SK-N-SH treated with all-trans-retinoic acid at 6 μM for 48 hours (cell line): ENCODE results near the gene PLOD2.

ENCODE experiments used
- ATAC-seq: fragments of 200-7000 bp; cut with Tn5 transposase; 3 replicates; pipeline ENCODE4 v1.9.1; 2020; ENCODE audit warnings: mild to moderate bottlenecking, moderate library complexity
- ARNTL ChIP-seq: fragments of 450-650 bp; formaldehyde crosslinking; IDR thresholded peaks from 2 replicates; pipeline ENCODE4 v1.5.0; 2020; ENCODE audit warnings: low read depth, mild to moderate bottlenecking, moderate library complexity, borderline replicate concordance
- BACH2 ChIP-seq: fragments of 250-450 bp; sonication (Bioruptor Pico); IDR thresholded peaks from 2 replicates; pipeline ENCODE4 v1.9.0; 2021; ENCODE audit warnings: mild to moderate bottlenecking, borderline replicate concordance
- CREB5 ChIP-seq: fragments of 250-450 bp; sonication (Bioruptor Pico); IDR thresholded peaks from 2 replicates; pipeline ENCODE4 v1.5.1; 2020; ENCODE audit warnings: low read depth, mild to moderate bottlenecking, moderate library complexity
- CSDC2 ChIP-seq: fragments of 250-450 bp; sonication (Bioruptor Pico); IDR thresholded peaks from 2 replicates; pipeline ENCODE4 v1.5.0; 2020; ENCODE audit warnings: mild to moderate bottlenecking, moderate library complexity
- ESRRG ChIP-seq: fragments of 250-450 bp; sonication (Bioruptor Pico); IDR thresholded peaks from 2 replicates; pipeline ENCODE4 v1.6.1; 2021; ENCODE audit warnings: mild to moderate bottlenecking
- GLIS3 ChIP-seq: fragments of 250-450 bp; sonication (Bioruptor Pico); IDR thresholded peaks from 2 replicates; pipeline ENCODE4 v1.5.0; 2020; ENCODE audit warnings: mild to moderate bottlenecking, moderate library complexity
- ISL1 ChIP-seq: fragments of 250-450 bp; sonication (Bioruptor Pico); IDR thresholded peaks from 2 replicates; pipeline ENCODE4 v2.1.2; 2022; ENCODE audit warnings: mild to moderate bottlenecking, moderate library complexity
- RARB ChIP-seq: fragments of 250-450 bp; sonication (Bioruptor Pico); IDR thresholded peaks from 2 replicates; pipeline ENCODE4 v1.8.0; 2021; ENCODE audit warnings: mild to moderate bottlenecking, moderate library complexity
- SNAI2 ChIP-seq: fragments of 250-450 bp; sonication (Bioruptor Pico); IDR thresholded peaks from 2 replicates; pipeline ENCODE4 v1.5.0; 2020; ENCODE audit warnings: mild to moderate bottlenecking, moderate library complexity
- TCF4 ChIP-seq: fragments of 250-450 bp; sonication (Bioruptor Pico); IDR thresholded peaks from 2 replicates; pipeline ENCODE4 v1.8.0; 2021; ENCODE audit warnings: mild to moderate bottlenecking, moderate library complexity, borderline replicate concordance
- TOX ChIP-seq: fragments of 250-450 bp; sonication (Bioruptor Pico); IDR thresholded peaks from 2 replicates; pipeline ENCODE4 v1.8.0; 2021; ENCODE audit warnings: mild to moderate bottlenecking, moderate library complexity, borderline replicate concordance
- ZC3H10 ChIP-seq: fragments of 250-450 bp; sonication (Bioruptor Pico); IDR thresholded peaks from 2 replicates; pipeline ENCODE4 v1.5.1; 2021; ENCODE audit warnings: mild to moderate bottlenecking, moderate library complexity
- ZFP3 ChIP-seq: fragments of 250-450 bp; sonication (Bioruptor Pico); IDR thresholded peaks from 2 replicates; pipeline ENCODE4 v1.5.0; 2020; ENCODE audit warnings: mild to moderate bottlenecking, moderate library complexity
- ZFP30 ChIP-seq: fragments of 450-650 bp; formaldehyde crosslinking; IDR thresholded peaks from 2 replicates; pipeline ENCODE4 v1.5.0; 2022; ENCODE audit warnings: mild to moderate bottlenecking, moderate library complexity
- ZNF565 ChIP-seq: fragments of 450-650 bp; formaldehyde crosslinking; conservative IDR thresholded peaks from 2 replicates; pipeline ENCODE4 v1.5.0; 2020; ENCODE audit warnings: low read depth, mild to moderate bottlenecking, moderate library complexity
- ZNF8 ChIP-seq: fragments of 450-650 bp; formaldehyde crosslinking; IDR thresholded peaks from 2 replicates; pipeline ENCODE4 v1.5.0; 2020; ENCODE audit warnings: mild to moderate bottlenecking, moderate library complexity
- TF ChIP-seq, protein P1 (sequence below): fragments of 250-450 bp; sonication (Bioruptor Pico); IDR thresholded peaks from 2 replicates; pipeline ENCODE4 v1.5.0; 2020; ENCODE audit warnings: mild to moderate bottlenecking, moderate library complexity
- TF ChIP-seq, protein P2 (sequence below): fragments of 250-450 bp; sonication (Bioruptor Pico); IDR thresholded peaks from 2 replicates; pipeline ENCODE4 v1.5.1; 2021; ENCODE audit warnings: mild to moderate bottlenecking, moderate library complexity
- TF ChIP-seq, protein P3 (sequence below): fragments of 250-450 bp; sonication (Bioruptor Pico); IDR thresholded peaks from 2 replicates; pipeline ENCODE4 v1.8.0; 2020; ENCODE audit warnings: mild to moderate bottlenecking, moderate library complexity, borderline replicate concordance
- TF ChIP-seq, protein P4 (sequence below): fragments of 250-450 bp; sonication (Bioruptor Pico); IDR thresholded peaks from 2 replicates; pipeline ENCODE4 v1.8.0; 2021; ENCODE audit warnings: low read depth, mild to moderate bottlenecking, moderate library complexity, borderline replicate concordance

PLOD2 gene

GRCh38 chr3:146195030-146195429, 34.0 kb upstream of the PLOD2 start:
- TF ChIP-seq BACH2 (CRISPR knock-in tag): no peak
- no peak for TF ChIP-seq TOX (CRISPR knock-in tag)
- TF ChIP-seq ZFP30: no peak
- TF ChIP-seq CREB5 (CRISPR knock-in tag): no peak
- no peak for TF ChIP-seq ESRRG (CRISPR knock-in tag)
- TF ChIP-seq, protein P1, sequence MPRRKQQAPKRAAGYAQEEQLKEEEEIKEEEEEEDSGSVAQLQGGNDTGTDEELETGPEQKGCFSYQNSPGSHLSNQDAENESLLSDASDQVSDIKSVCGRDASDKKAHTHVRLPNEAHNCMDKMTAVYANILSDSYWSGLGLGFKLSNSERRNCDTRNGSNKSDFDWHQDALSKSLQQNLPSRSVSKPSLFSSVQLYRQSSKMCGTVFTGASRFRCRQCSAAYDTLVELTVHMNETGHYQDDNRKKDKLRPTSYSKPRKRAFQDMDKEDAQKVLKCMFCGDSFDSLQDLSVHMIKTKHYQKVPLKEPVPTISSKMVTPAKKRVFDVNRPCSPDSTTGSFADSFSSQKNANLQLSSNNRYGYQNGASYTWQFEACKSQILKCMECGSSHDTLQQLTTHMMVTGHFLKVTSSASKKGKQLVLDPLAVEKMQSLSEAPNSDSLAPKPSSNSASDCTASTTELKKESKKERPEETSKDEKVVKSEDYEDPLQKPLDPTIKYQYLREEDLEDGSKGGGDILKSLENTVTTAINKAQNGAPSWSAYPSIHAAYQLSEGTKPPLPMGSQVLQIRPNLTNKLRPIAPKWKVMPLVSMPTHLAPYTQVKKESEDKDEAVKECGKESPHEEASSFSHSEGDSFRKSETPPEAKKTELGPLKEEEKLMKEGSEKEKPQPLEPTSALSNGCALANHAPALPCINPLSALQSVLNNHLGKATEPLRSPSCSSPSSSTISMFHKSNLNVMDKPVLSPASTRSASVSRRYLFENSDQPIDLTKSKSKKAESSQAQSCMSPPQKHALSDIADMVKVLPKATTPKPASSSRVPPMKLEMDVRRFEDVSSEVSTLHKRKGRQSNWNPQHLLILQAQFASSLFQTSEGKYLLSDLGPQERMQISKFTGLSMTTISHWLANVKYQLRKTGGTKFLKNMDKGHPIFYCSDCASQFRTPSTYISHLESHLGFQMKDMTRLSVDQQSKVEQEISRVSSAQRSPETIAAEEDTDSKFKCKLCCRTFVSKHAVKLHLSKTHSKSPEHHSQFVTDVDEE (CRISPR knock-in tag): no peak
- no peak for TF ChIP-seq ZNF565
- TF ChIP-seq, all 23 proteins: peak for 0
- no peak for ATAC-seq

DNA sequence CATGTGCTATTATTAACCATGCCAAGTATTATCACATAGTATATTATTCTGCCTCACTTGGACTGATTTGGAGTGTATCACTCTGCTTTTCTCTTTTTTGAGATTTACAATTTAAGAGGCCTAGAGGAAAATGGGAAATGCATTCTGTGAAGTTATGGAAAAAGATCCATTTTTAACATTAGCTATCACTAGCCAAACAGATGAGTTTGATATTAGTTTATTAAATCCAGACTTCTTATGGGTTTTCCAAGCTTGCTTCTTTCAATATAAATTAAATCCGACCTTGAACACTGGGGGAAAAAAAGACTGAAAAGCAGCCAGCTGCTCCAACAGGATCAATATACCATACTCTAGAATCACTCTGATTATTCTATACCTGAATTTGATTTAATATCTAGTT, 30.1 kb upstream of the PLOD2 start:
- no peak for ATAC-seq
- TF ChIP-seq GLIS3 (CRISPR knock-in tag): no peak
- TF ChIP-seq ISL1: no peak
- no peak for TF ChIP-seq ZNF565
- TF ChIP-seq, protein P2, sequence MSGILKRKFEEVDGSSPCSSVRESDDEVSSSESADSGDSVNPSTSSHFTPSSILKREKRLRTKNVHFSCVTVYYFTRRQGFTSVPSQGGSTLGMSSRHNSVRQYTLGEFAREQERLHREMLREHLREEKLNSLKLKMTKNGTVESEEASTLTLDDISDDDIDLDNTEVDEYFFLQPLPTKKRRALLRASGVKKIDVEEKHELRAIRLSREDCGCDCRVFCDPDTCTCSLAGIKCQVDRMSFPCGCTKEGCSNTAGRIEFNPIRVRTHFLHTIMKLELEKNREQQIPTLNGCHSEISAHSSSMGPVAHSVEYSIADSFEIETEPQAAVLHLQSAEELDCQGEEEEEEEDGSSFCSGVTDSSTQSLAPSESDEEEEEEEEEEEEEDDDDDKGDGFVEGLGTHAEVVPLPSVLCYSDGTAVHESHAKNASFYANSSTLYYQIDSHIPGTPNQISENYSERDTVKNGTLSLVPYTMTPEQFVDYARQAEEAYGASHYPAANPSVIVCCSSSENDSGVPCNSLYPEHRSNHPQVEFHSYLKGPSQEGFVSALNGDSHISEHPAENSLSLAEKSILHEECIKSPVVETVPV (CRISPR knock-in tag): no peak
- no peak for TF ChIP-seq ZFP3 (CRISPR knock-in tag)
- TF ChIP-seq ZNF8 (CRISPR knock-in tag): no peak
- TF ChIP-seq ZFP30: no peak
- TF ChIP-seq ZC3H10 (CRISPR knock-in tag): no peak
- no peak for TF ChIP-seq RARB (CRISPR knock-in tag)
- TF ChIP-seq, protein P1 (CRISPR knock-in tag): no peak
- no peak for TF ChIP-seq TCF4
- TF ChIP-seq CREB5 (CRISPR knock-in tag): no peak
- no peak for TF ChIP-seq SNAI2 (CRISPR knock-in tag)
- TF ChIP-seq, protein P3, sequence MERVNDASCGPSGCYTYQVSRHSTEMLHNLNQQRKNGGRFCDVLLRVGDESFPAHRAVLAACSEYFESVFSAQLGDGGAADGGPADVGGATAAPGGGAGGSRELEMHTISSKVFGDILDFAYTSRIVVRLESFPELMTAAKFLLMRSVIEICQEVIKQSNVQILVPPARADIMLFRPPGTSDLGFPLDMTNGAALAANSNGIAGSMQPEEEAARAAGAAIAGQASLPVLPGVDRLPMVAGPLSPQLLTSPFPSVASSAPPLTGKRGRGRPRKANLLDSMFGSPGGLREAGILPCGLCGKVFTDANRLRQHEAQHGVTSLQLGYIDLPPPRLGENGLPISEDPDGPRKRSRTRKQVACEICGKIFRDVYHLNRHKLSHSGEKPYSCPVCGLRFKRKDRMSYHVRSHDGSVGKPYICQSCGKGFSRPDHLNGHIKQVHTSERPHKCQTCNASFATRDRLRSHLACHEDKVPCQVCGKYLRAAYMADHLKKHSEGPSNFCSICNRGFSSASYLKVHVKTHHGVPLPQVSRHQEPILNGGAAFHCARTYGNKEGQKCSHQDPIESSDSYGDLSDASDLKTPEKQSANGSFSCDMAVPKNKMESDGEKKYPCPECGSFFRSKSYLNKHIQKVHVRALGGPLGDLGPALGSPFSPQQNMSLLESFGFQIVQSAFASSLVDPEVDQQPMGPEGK: no peak
- TF ChIP-seq ESRRG (CRISPR knock-in tag): no peak
- TF ChIP-seq, protein P4, sequence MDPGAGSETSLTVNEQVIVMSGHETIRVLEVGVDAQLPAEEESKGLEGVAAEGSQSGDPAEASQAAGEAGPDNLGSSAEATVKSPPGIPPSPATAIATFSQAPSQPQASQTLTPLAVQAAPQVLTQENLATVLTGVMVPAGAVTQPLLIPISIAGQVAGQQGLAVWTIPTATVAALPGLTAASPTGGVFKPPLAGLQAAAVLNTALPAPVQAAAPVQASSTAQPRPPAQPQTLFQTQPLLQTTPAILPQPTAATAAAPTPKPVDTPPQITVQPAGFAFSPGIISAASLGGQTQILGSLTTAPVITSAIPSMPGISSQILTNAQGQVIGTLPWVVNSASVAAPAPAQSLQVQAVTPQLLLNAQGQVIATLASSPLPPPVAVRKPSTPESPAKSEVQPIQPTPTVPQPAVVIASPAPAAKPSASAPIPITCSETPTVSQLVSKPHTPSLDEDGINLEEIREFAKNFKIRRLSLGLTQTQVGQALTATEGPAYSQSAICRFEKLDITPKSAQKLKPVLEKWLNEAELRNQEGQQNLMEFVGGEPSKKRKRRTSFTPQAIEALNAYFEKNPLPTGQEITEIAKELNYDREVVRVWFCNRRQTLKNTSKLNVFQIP (CRISPR knock-in tag): no peak
- TF ChIP-seq CSDC2 (CRISPR knock-in tag): no peak
- no peak for TF ChIP-seq BACH2 (CRISPR knock-in tag)
- no peak for TF ChIP-seq ARNTL
- no peak for TF ChIP-seq TOX (CRISPR knock-in tag)
